ENCODE results near the gene SLC16A11.

DNA sequence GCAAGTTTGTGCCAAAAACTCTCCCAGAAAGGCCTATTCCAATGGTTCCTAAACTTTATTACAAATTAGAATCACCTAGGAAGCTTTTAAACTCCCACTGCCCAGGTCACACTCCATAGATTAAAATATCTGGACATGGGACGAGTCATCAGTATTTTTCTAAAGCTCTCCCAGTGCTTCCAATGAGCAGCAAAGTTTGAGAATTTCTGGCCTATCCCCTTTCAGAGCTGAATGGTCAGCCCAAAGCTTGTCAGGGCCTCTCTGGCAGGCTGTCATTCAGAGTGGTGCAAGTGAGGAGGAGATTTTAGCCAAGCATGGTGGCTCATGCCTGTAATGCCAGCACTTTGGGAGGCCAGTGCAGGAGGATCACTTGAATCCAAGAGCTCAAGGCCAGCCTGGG lies 18.6 kb downstream of the SLC16A11 start:
- TF ChIP-seq CTCF (conservative IDR thresholded peaks at IDR 0.05; ENCODE audit: low read depth, low read length) = no peak
- no peak for TF ChIP-seq MAZ (IDR thresholded peaks at IDR 0.05; ENCODE audit: borderline replicate concordance, low read depth, low read length)
- TF ChIP-seq POLR2A (IDR thresholded peaks at IDR 0.05; ENCODE audit: low read depth, low read length) = no peak
- no peak for TF ChIP-seq NFE2L2 (IDR thresholded peaks at IDR 0.05; ENCODE audit: low read depth, low read length)
- TF ChIP-seq, protein P1, sequence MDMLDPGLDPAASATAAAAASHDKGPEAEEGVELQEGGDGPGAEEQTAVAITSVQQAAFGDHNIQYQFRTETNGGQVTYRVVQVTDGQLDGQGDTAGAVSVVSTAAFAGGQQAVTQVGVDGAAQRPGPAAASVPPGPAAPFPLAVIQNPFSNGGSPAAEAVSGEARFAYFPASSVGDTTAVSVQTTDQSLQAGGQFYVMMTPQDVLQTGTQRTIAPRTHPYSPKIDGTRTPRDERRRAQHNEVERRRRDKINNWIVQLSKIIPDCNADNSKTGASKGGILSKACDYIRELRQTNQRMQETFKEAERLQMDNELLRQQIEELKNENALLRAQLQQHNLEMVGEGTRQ (IDR thresholded peaks at IDR 0.05; ENCODE audit: low read depth, low read length) = no peak
- TF ChIP-seq MXI1 (IDR thresholded peaks at IDR 0.05; ENCODE audit: borderline replicate concordance, low read depth, low read length) = no peak
- no peak for TF ChIP-seq RAD21 (IDR thresholded peaks at IDR 0.05; ENCODE audit: low read length)

Measured in IMR-90 (cell line).